Stomach smooth muscle (tissue), 2 donors: ENCODE results near the gene NOP16.

Experiments
- H3K27ac ChIP-seq: one replicate; pipeline ENCODE4 v1.7.0; 2013; ENCODE audit warnings: mild to moderate bottlenecking, low read length, inconsistent platforms
- H3K27me3 ChIP-seq, 2 donors: one replicate each; pipeline ENCODE4 v1.7.0; 2013; ENCODE audit warnings: low read length in 2 of 2; ENCODE audit not compliant: insufficient read depth in 2 of 2, control insufficient read depth in 1 of 2
- H3K36me3 ChIP-seq, 2 donors: one replicate each; pipeline ENCODE4 v1.7.0; 2013; ENCODE audit warnings: low read length in 2 of 2; ENCODE audit not compliant: control insufficient read depth in 2 of 2, insufficient read depth in 2 of 2
- H3K4me1 ChIP-seq: one replicate; pipeline ENCODE4 v1.7.0; 2013; ENCODE audit warnings: low read length; ENCODE audit not compliant: control insufficient read depth, insufficient read depth
- H3K4me3 ChIP-seq, 2 donors: one replicate each; pipeline ENCODE4 v1.7.0; 2013; ENCODE audit warnings: low read length in 2 of 2
- H3K9ac ChIP-seq, 2 donors: one replicate each; pipeline ENCODE4 v1.7.0; 2013; ENCODE audit warnings: low read length in 2 of 2, mild to moderate bottlenecking in 1 of 2
- H3K9me3 ChIP-seq, 2 donors: one replicate each; pipeline ENCODE4 v1.7.0; 2013; ENCODE audit warnings: low read length in 2 of 2; ENCODE audit not compliant: control insufficient read depth in 2 of 2
- donor health status: healthy.
- donor health status: Pancreatic carcinoma.

NOP16 gene

GRCh38 chr5:176355400-176356178 is 32.8 kb downstream of the NOP16 start:
- no peaks in the 10 kb centered on the region for H3K27me3 ChIP-seq
- no peaks in the 10 kb centered on the region for H3K9me3 ChIP-seq
- peaks cover 34 to 44% of the 10 kb centered on the region in 2 donors for H3K36me3 ChIP-seq
- peaks cover 8% of the 10 kb centered on the region for H3K4me1 ChIP-seq
- no peak overlapping the region for H3K4me3 ChIP-seq
- no peak overlapping the region for H3K9ac ChIP-seq
- no peak overlapping the region for H3K27ac ChIP-seq

- Histone ChIP-seq H3K36me3 (peaks cover 51 to 55% of the 10 kb centered on the region in 2 donors), H3K9me3 (no peaks in the 10 kb centered on the region), H3K27ac (no peak overlapping the region), H3K4me1 (no peaks in the 10 kb centered on the region), H3K27me3 (no peaks in the 10 kb centered on the region), H3K9ac (no peak overlapping the region), H3K4me3 (no peak overlapping the region)
Observed at GRCh38 chr5:176353533-176353932, 34.9 kb downstream of the NOP16 start.

GRCh38 chr5:176352116-176352878 is 36.1 kb downstream of the NOP16 start:
- Histone ChIP-seq H3K4me3 (no peak overlapping the region), H3K36me3 (peaks cover 61 to 65% of the 10 kb centered on the region in 2 donors), H3K9me3 (no peaks in the 10 kb centered on the region), H3K27me3 (no peaks in the 10 kb centered on the region), H3K9ac (no peak overlapping the region), H3K4me1 (no peaks in the 10 kb centered on the region), H3K27ac (no peak overlapping the region)

- no peak overlapping the region for H3K4me3 ChIP-seq
- H3K27ac ChIP-seq = no peak overlapping the region
- H3K9me3 ChIP-seq = no peaks in the 10 kb centered on the region
- no peaks in the 10 kb centered on the region for H3K27me3 ChIP-seq
- no peaks in the 10 kb centered on the region for H3K4me1 ChIP-seq
- H3K9ac ChIP-seq = no peak overlapping the region
- H3K36me3 ChIP-seq = peaks cover 66 to 72% of the 10 kb centered on the region in 2 donors
Observed at GRCh38 chr5:176350416-176350815, 38.0 kb downstream of the NOP16 start.

- Histone ChIP-seq H3K27ac (no peak overlapping the region), H3K4me3 (no peak overlapping the region), H3K4me1 (no peaks in the 10 kb centered on the region), H3K9ac (no peak overlapping the region), H3K27me3 (no peaks in the 10 kb centered on the region), H3K36me3 (peaks cover 22 to 25% of the 10 kb centered on the region in 2 donors), H3K9me3 (no peaks in the 10 kb centered on the region)
Observed at GRCh38 chr5:176342766-176343458, 45.5 kb downstream of the NOP16 start.

GRCh38 chr5:176342158-176342483 is 46.3 kb downstream of the NOP16 start:
- no peak overlapping the region for H3K4me3 ChIP-seq
- H3K27ac ChIP-seq = no peak overlapping the region
- H3K9ac ChIP-seq = no peak overlapping the region
- H3K36me3 ChIP-seq = peaks cover 21 to 26% of the 10 kb centered on the region in 2 donors
- H3K27me3 ChIP-seq = no peaks in the 10 kb centered on the region
- no peaks in the 10 kb centered on the region for H3K4me1 ChIP-seq
- H3K9me3 ChIP-seq = no peaks in the 10 kb centered on the region

GRCh38 chr5:176341325-176342157 is 46.9 kb downstream of the NOP16 start:
- no peaks in the 10 kb centered on the region for H3K4me1 ChIP-seq
- H3K27me3 ChIP-seq = no peaks in the 10 kb centered on the region
- H3K9ac ChIP-seq = no peak overlapping the region
- peaks cover 25 to 28% of the 10 kb centered on the region in 2 donors for H3K36me3 ChIP-seq
- H3K9me3 ChIP-seq = no peaks in the 10 kb centered on the region
- H3K4me3 ChIP-seq = no peak overlapping the region
- H3K27ac ChIP-seq = no peak overlapping the region

- Histone ChIP-seq H3K27me3 (no peaks in the 10 kb centered on the region), H3K9me3 (no peaks in the 10 kb centered on the region), H3K9ac (no peak overlapping the region), H3K4me1 (no peaks in the 10 kb centered on the region), H3K27ac (no peak overlapping the region), H3K4me3 (no peak overlapping the region), H3K36me3 (peaks cover 14 to 16% of the 10 kb centered on the region in 2 donors)
Observed at GRCh38 chr5:176339304-176339703, 49.1 kb downstream of the NOP16 start.

GRCh38 chr5:176337913-176338312 is 50.5 kb downstream of the NOP16 start:
- H3K36me3 ChIP-seq = peaks cover 14 to 16% of the 10 kb centered on the region in 2 donors
- H3K9ac ChIP-seq = no peak overlapping the region
- no peak overlapping the region for H3K27ac ChIP-seq
- peaks cover 0 to 3% of the 10 kb centered on the region in 2 donors for H3K9me3 ChIP-seq
- no peaks in the 10 kb centered on the region for H3K27me3 ChIP-seq
- no peaks in the 10 kb centered on the region for H3K4me1 ChIP-seq
- no peak overlapping the region for H3K4me3 ChIP-seq
